HG03442 (cell line): ENCODE measurements around the gene METTL22.

Source experiments
- ATAC-seq: cut with Tn5 transposase; IDR thresholded peaks from one replicate; pipeline ENCODE4 v1.9.1; 2021; ENCODE audit warnings: mild to moderate bottlenecking, moderate library complexity; ENCODE audit not compliant: unreplicated experiment

Gene METTL22

GRCh38 chr16:8591451-8591850 lies 30.0 kb upstream of the METTL22 start:
- ATAC-seq: no peak

- peak; percentile 36 for ATAC-seq
Observed at GRCh38 chr16:8594149-8594666, 27.3 kb upstream of the METTL22 start.

DNA sequence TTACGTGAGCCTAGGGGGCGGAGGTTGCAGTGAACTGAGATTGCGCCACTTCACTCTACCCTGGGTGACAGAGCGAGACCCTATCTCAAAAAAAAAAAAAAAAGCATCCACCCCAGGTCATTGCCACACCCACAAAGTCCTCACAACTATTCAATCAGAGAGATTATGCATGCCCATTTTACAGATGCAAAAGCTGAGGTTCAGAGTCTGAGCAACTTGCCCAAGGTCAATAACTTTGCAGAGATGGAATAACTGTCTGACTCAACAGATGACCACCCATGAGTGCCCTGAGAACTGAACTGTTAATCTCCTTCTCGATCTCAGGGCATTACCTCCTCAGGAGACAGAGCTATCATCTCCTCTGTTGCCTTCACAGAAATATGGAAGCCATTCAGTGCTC lies 25.7 kb upstream of the METTL22 start:
- ATAC-seq: no peak

DNA sequence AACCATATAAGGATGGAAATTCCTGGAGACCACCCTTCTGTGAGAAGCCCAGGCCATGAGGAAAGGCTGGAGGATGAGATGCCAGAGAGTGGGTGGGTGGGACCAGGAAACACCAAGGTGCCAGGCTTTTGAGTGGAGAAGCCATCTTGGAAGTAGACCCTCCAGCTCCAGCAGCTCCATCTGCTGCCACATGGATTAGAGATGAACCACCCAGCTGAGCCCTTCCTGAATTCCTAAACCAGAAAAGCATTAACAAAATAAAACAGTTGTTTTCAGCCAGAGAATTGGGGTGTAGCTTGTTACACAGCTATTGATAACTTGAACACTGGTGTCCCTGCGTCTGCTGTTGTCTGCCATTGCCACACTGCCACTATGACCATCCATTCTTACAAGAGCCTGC lies 24.9 kb upstream of the METTL22 start:
- ATAC-seq: no peak

DNA sequence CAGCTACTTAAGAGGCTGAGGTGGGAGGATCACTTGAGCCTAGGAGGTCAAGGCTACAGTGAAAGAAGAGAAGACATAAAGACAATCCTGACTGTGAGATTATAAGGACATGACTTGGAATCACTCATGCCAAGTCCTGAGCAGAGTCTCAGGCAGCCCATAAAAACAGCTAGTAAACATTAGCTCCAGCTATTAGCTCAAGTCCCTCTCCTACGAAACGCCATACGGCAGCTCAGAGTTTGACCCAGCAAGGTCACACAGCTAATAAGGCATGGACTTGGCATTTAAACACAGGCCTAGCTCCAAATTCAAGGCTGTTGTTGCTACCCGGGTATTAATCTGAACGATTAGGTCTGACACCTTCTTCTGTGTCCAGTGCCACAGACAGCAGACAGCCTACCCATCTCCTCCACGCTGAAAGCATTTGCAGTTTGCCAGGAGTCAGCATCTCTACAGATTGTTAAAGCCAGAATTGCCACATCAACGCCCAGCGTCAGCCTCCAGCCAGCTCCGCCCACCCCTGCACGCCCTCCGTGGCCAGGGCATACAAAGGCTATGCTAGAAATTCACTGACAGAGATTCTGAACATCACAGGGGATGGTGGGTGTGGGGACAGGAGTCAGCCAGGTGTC lies 21.2 kb upstream of the METTL22 start:
- no peak for ATAC-seq

GRCh38 chr16:8605554-8605953 lies 15.9 kb upstream of the METTL22 start:
- ATAC-seq: no peak

DNA sequence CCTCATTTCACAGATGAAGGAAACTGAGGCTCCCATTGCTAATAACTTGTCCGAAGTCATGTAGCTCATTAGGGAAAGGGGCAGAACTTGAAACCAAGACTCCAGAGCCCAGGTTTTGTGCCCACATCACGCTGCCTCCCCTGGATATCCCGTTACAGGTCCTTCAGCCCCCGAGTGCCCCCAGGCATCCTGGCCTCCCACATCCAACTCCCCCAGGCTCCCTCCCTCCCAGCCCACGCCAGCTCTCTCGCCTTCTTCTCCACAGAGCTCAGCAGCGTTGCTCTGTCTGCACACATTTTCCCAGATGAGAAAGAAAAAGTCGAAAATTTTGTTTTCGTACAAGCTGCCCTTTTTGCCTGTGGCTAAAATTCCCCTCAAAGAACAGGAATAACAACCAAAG lies 14.3 kb upstream of the METTL22 start:
- ATAC-seq: no peak

GRCh38 chr16:8611122-8611521 lies 10.4 kb upstream of the METTL22 start:
- no peak for ATAC-seq

GRCh38 chr16:8611886-8612600 lies 9.5 kb upstream of the METTL22 start:
- no peak for ATAC-seq

DNA sequence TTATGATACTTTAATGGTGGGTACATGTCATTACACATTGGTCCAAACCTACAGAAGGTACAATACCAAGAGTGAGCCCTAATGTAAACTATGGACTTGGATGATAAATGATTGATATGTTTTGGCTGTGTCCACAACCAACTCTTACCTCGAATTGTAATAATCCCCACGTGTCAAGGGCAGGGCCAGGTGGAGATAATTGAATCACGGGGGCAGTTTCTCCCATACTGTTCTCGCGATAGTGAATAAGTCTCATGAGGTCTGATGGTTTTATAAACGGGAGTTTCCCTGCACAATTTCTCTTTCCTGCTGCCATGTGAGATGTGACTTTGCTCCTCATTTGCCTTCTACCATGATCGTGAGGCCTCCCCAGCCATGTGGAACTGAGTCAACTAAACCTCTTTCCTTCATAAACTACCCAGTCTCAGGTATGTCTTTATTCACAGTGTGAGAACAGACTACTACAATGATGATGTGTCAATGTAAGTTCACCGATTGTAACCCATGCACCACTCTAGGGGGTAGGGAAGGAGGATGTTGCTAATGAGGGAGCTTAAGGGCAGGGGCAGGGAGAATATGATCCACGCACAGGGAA lies 7.0 kb upstream of the METTL22 start:
- ATAC-seq: no peak

- ATAC-seq: no peak
Observed at GRCh38 chr16:8619671-8620370, 1.7 kb upstream of the METTL22 start.

- no peak for ATAC-seq
Observed at GRCh38 chr16:8620535-8620934, 963 bp upstream of the METTL22 start.

DNA sequence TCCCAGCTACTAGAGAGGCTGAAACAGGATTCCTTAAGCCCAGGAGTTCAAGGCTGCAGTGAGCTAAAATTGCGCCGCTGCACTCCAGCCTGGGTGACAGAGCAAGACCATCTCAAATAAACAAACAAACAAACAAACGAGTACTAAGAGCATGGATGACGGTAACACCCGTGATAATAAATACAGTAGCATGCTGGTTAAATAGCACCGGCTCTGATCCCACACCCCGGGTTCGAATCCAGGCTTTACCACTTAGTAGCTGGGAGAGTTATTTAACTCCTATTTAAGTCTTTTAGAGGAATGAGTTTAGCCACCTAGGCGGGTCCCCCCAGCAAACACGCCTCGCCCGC lies 301 bp upstream of the METTL22 start:
- ATAC-seq: no peak

GRCh38 chr16:8622315-8622656 lies 788 bp downstream of the METTL22 start:
- no peak for ATAC-seq

DNA sequence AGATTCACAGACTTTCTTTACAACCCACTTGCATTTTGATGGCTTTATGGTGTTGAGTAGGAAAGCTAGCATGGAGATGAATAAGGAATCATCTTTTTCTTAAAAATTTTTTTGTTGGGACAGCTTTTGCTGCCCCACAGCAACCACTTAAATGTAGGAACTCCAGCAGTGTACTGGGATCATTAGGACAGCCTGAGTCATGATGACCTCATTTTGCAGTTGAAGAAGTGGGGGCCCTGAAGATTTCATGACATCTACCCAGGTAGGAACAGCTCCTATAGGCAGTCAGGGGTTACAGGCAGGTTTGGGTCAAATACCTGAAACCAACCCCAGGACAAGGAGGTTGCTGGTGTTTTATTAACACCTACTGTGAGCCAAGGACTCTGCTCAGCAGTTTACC lies 2.1 kb downstream of the METTL22 start:
- no peak for ATAC-seq

- ATAC-seq: no peak
Observed at GRCh38 chr16:8625491-8626087, 4.1 kb downstream of the METTL22 start.

DNA sequence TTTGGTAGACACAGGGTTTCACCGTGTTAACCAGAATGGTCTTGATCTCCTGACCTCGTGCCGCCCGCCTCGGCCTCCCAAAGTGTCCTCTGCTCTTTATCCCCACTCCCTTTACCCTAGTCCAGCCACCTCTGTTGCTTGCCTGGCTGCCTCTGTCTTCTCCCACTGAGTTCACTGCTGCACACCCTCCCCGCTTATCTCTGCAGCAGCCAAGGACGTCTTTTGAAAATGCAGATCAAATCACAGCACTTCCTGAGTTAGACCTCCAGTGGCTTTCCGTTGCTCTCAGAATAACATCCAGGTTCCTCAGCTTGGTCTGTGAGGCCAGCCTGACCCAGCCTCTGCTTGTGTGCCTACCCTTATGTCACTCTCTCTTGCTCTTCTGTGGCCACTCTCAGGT lies 5.4 kb downstream of the METTL22 start:
- no peak for ATAC-seq

DNA sequence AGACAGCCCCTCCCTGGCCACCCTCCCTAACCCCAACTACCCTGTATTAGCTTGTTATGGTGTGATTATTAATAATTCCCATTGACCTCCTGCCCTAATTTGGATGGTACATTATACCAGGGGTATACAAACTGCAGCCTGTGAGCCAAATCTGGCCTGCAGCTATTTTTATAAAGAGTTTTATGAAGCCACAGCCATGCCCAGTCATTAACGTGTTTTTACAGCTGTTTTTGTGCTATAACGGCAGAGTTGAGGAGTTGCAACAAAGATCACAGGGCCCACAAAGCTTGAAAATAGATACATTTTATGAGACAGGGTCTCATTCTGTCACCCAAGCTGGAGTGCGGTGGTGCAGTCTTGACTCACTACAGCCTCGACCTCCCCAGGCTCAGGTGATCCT lies 6.0 kb downstream of the METTL22 start:
- no peak for ATAC-seq

- no peak for ATAC-seq
Observed at GRCh38 chr16:8628981-8629725, 7.7 kb downstream of the METTL22 start.

DNA sequence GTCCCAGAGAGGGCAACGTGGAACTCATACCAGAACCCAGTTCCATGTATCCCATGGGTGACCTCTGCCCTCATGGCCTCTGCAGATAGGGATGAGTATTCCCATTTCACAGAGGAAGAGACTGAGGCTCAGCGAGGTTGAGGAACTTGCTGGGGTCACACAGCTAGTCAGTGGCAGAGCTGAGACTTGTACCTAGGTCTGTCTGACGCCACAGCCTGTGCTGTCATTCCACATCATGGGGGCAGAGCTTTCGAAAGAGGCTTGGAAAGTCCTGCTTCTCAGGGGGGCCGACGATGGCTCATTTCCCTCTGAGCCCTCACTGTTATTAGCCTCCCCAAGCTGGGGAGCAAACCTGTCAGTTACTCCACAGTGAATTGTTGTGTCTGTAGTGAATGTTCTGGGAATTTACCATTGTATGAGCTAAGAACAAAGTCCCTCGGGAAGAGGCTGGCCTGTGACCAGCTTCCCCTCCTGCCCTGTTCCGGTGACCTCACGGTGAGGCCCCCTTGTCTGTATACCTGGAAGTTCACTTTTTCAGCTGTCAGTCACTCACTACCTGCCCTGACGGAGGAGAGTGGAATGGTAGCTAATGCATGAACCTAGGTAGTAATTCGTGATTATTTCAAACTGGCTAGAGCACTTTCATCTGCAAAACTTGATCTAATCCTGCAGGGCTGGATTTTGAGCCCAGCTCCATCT lies 8.9 kb downstream of the METTL22 start:
- ATAC-seq: no peak
